ENCODE measurements around the gene KLHL21.
"Not testable (repeated sequence)": the region's sequence is repeated elsewhere in the genome, so short reads cannot be mapped to it uniquely, and the experiment has no call there.

Gene KLHL21

DNA sequence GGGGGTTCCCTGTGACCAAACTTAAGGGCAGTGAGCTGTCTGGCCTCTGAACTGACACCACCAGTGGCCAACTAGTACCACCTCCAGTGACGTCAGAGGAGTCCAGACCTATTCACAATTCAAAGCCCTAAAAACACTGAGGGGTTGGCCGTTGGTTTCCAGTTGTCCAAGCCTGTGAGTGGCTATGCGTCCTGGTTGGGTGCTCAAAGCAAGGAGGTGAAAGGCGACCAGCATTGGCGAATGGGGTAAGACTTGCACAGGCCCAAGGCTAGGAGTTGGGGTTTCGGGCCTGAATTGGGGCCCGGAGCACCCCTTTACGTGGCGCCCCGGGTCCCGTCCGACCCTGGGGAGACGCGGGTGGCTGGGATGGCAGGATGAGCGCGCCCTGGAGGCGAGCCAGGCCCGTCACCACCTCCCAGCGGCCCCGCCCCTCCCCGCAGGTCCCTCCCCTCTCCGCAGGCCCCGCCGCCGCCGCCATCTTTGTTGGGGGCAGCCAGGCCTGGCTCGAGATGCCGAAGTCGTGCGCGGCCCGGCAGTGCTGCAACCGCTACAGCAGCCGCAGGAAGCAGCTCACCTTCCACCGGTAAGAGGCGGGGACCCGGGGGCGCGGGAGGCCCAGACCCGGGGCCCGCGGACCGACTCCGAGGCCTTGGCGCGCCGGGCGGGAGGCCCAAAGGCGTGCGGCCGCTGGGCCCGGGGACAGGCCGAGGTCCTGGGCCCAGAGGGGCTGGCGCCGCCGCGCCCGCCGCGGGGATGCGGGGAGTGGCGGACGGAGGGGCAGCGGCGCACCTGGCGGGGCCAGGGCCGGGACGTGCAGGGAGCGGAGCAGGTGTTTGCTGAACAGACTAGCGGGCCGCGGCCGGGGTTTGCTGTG is 22.3 kb upstream of the KLHL21 start, which contains the start of gene THAP3:
Gene THAP3, plus strand, starts transcription at position 159 of the 874 bp plus-strand sequence. Its CDS starts 351 bp downstream, at position 510.
- peak; percentile 92 for DNase-seq

DNA sequence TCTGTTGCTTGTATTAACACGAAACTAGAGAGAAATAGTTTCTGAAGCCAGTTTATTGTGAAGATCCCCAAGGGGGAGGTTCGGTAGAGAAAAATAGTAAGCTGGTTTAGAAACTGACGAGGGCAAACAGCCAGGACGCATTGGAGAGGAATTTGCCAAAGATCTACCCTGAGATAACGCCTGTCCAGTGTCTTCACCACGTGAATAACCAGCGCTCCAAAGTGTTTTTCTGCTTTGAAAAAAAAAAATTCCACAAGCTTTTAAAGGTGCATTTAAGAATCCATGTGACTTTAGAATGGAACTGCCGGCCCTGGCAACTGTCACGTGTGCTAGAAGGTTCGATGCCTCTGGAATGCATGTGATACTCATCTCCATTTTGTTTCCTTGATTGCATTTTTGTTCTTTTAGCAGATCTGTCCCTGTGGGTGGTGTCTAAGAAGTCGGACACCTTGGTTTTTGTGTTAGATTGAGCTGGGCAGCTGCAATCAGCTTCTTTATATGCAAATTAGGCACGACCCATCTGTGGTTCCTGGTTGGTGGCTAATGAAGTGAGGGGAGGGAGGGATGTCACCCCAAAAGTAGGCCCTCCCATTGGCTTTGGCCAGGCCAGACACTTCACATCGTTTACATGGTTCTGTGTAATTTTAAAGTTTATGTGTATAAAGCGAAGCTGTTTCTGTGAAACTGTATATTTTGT is 20.7 kb upstream of the KLHL21 start:
- DNase-seq, result no peak

DNA sequence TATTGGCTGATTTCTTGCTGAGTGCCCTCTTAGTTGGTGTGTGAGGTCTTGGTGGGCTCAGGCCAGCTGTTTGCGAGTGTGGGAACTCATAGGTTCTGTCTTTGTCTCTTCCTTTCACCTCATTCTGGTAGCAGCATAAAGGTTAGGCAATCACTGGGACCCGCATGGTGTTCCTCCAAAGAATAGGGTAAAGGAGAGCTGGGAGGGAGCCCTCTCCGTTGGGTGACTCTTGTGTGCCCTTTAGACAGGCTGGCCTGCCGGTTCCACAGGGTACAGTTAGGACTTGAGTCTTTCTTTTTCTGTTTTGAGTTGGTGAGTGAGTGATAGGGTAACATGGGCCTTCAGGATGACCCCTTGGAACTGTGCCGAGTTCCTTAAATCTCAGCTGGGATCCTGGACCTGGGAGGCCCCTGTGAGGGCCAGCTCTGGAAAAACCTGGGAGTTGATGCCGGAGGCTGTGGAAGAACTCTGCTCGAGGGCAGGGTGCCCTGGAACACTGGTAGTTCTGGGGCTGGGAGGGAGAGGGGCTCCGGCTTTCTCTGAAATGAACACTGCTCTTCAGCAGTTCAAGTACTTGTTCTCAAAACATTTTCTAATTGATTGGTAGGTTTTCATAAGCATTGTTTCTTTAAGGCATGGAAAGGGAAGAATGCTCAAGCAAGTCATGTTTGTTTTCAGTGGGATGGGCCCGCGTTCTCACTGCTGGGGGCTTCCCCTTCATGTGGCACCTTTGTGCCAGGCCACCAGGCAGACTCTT is 19.9 kb upstream of the KLHL21 start:
- DNase-seq, result no peak

DNA sequence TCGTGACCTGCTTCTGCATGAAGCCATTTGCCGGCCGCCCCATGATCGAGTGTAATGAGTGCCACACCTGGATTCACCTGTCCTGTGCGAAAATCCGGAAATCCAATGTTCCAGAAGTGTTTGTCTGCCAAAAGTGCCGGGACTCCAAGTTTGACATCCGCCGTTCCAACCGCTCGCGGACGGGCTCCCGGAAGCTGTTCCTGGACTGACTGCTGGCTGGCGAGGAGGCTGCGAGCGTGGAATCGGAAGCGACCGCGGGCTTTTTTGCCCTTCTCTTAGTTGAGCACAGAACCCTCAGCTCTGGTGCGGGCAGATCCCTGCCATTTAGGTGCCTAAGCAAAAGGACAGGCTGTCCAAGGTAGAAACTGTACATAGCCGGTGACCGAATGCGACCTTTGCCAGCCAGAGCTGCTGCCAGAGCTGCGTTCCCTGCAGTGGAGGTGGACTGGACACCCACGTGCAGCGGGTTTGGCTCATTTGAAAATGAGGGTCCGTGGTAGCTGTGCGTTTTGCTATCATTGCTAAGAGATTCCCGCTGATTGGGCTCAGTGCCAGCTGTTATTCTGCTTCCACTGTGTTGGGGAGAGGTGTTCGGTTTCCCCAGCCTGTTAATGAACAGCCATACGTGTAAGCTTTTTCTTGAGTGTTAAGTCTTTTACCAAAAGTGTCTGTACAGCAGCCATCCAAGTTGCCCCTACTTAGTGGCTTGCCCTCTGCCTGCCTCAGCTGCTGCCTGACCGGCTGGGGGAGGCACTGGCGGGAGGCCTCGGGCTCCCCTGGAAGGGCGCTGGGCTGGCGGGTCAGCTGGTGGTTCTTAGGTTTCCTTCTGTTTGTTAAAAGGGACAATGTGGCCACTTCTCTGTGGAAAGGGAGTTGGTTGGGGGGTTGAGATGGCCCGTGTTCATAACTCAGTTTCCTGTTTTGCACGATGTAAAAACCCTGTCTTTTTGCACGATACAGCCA is 19.0 kb upstream of the KLHL21 start:
- DNase-seq, result no peak

DNA sequence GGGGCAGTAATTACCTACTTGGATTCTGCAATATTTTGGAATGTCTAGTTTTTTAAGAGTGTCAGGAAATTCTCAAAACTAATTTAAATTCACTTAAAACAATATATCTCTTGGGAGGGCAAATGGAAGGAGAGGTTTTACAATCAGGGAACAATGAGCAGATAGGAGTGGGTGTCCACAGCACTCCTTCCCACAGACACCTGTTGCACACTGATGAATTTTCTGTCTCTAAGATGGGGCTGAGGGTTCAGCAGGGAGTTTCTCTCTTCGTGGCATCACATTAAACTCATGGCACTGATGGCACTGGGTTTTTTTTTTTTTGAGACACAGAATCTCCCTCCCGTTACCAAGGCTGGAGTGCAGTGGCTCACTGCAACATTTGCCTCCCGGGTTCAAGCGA is 16.4 kb upstream of the KLHL21 start:
- no peak for DNase-seq

DNA sequence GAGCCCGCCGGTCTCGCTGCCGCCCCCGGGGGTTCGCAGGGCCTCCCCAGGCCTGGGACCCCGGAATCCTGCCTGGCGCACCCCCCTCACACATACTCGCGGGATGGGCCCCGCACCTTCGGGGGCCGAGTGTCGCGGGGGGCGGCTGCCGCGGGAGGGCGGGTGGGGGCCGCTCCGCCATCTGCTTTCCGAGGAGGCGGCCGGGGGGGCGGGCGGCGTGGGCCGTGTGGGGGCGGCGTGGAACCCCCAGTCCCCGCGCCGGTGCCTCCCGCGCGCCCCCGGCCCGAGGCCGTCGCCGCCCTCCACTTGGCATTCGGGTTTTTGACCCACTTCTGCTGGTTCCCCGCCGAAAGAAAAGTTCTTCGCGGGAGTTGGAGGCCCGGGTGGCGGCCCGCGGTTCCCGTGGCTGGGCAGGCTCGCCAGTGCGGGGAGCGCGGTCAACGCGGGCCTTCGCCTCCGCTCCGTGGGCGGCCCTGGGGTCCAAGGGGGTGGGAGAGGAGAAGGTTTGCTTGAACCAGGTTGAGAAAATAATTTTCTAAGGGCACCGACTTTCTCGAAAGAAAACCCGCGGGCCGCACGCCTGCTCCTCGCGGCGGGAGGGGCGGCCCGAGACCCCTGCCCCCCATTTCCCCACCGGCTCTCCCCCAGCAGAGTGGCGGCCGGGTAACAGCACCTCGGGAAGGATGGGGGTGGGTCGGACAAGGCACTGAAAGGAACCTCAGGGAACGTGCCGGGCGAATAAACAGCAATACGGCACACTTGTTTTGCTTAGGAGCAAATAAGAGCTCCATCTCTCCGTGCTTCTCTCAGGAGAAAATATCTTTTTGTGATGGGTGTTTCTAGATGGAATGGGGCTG is 12.5 kb upstream of the KLHL21 start:
- peak; percentile 29 for DNase-seq

DNA sequence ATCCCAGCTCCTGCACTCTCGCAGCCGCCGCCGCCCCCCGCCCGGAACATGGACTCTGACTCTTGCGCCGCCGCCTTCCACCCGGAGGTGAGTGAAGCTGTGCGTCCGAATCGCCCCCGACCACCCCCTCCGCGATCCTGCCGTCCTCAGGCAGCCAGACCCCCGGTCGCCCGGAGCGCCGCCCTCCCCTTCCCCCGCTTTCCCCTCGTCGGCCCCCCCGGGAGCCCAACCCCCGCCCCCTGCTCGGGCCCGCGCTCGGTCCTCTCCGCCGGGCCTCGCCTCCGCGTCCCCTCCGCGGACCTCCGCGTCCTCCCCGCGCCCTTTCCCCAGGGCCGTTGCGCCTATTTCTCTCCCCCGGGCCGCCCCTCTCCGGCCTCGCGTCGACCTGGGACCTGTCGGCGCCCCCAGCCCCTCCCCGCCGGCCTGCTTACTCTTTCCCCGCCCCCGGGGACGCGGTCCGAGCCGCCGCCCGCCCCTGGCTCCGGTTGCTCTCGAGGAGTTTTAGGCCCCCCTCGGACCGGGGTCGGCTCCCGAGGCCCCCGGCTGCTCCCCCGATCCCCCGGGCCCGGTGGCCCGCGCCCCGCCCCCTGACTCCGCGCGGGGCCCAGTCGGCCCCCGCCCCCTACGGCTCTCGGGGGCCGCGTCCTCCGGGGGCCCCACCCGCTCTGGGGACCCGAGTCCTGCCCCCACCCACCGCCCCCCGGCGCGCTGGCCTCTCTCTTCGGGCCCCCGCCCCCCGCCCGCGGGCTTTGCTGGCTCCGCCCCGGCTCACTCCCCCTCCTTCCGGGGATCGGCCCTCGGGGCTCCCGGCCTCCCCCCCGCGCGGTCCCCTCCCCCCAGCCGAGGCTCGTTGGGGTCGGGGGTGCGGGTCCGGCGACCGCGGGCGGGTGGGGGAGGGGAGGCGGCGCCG is 11.6 kb upstream of the KLHL21 start:
- peak; percentile 71 for DNase-seq

DNA sequence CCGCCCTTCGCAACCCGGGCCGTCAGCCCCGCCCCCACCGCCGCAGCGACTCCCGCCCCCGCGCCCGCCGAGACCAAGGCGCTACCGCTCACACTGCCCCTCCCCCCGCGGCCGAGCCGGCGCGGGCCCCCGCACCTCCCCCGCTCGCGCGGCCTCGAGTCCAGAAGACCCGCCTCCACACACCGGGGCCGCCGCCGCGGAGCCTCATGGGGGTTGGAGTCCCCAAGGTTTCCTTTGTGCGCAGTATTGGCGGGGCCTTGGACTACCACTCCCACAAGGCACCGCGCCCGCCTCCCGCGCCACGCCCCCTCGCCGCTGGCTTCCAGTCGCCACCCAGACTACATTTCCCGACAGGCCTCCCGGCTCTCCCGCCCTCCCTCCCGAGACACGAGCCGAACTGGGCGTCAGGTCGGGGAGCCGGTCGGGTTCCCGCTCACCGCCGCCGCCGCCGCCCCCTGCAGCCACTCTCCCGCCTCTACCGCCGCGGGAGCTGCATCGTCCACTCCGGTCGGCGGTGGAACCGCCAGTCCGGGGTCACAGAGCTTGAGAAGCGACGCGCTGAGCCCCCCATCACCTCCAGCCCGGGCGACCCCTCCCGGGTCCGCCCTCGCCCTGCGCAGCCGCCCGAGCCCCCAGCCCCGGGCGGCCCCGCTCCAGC is 10.8 kb upstream of the KLHL21 start, which contains the start of gene PHF13:
Gene PHF13, plus strand, starts transcription at position 371 of the 658 bp plus-strand sequence. CDS start 336 bp downstream, outside the sequence.
- DNase-seq, result peak; percentile 99

DNA sequence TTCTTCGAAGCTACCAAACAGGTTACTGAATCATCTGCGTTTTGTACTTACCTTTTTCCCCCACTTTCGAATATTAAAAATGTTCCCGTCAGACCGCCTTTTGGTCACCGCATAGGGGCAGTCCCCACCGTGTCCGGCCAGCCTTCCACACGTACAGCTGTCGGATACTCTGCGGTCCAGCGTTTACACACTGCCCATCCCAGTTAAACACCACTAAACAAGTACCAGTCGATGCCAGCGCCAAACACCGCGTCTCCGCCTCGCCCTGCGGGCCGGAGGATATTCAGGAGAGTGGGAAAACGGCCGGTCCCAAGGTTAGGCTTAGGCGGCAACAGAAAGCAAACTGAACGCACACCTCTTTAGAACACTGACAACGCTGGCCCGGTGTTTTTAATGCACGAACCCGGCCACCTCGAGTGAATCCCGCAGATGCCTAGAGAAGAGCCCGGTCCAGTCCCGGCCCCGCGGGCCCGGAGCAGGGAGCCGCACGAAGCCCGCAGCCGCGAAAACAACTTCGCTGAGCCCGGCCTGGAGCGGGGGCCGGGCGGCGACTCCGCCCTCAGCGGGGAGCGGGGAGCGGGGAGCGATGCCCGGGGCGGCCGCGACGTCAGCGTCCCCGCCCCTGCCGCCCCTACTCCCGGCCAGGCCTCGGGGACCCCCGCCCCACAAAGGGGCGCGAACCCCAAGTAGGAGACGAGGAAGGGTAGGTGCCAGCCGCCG is 10.1 kb upstream of the KLHL21 start:
- no peak for DNase-seq

DNA sequence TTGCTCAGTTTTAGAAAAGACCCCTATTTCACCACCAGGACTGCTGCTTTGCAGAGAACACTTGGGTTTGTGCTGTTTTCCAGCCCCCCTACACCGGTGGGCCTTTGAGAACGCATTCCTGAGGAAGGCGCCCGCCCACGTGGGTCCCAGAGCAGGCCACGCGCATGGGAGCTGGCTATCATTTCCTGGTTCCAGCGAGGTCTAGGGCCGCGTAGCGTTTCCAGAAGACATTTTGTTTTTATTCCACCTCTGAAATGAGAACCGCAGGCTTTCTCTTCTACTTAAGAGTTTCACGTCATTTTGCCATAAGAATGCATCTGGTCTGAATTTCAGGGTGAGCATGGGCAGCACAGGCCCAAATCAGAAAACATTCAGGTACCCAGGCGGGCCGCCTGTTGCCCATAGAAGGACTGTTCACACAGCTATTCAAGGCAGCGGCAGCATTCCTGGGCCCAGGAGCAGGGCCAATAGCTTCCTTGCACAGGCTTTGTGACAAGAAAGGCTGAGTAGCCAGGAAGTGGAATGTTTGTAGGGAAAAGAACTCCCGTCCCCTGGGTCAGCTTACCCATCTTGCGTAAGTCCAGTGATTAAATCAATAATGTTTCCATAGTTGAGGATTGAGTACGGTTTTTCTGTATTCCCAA is 1.4 kb upstream of the KLHL21 start:
- no peak for DNase-seq

DNA sequence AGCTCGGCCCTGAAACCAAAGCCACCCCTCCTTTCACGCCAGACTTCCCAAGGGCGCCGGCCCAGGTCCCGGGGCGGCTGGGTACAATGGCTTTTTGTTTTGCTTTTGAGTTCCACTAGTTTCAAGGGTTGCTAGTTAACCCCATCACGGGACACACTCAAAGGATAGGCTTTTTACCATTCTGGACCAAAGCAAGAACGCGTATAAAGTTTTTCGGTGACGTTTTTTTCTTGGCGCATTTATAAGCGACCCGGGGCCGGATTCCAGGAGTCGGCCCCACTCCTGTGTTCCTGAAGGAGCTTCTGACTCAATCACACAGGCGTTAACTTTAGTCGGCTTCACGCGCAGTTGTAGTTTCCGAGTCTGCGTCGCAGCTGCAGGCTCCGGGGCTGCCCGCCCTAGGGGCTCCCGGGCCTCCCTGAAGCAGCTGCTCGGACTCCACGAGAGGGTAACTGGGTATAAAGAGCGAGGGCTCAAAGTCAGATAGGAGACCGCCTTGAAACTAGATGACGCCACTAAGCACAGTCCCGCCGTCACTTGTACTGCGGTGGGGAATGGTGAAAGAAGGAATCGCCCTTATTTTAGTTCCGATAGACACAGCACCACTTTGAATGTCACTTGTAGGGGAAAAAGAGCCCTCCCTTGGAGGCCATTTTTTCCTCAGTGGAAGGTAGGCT is 707 bp upstream of the KLHL21 start:
- peak; percentile 53 for DNase-seq

DNA sequence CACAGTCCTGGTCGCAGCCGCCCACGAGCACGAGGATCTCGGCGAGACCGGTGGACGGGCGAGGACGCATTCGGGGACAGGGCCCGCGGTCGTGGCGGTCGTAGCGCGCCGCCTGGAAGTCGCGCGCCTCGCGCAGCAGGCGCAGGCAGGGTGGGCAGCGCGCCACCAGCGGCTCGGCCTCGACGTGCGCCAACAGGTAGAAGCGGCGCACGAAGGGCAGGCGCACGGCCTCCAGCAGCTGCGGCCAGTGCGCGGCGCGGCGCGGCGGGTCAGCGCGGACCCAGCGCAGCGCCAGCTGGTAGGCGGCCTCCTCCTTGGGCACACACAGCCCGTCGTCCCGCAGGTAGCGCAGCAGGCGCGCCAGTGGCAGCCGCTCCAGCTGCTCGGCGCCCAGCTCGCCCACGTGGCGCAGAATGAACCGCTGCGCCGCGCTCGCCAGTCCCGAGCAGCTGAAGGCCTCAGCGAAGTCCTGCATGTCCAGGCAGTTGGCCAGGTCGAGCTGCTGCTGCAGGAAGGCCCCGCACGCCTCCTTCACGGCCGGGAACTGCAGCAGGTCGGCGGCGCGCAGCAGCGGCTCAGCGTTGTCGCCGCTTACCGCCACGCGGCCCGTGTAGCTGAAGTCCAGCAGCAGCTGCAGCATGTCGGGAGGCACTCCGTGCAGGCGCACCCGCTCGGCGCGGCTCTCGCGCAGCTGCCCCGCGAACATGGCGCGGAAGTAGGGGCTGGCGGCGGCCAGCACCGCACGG is 573 bp downstream of the KLHL21 start:
- peak; percentile 43 for DNase-seq

DNA sequence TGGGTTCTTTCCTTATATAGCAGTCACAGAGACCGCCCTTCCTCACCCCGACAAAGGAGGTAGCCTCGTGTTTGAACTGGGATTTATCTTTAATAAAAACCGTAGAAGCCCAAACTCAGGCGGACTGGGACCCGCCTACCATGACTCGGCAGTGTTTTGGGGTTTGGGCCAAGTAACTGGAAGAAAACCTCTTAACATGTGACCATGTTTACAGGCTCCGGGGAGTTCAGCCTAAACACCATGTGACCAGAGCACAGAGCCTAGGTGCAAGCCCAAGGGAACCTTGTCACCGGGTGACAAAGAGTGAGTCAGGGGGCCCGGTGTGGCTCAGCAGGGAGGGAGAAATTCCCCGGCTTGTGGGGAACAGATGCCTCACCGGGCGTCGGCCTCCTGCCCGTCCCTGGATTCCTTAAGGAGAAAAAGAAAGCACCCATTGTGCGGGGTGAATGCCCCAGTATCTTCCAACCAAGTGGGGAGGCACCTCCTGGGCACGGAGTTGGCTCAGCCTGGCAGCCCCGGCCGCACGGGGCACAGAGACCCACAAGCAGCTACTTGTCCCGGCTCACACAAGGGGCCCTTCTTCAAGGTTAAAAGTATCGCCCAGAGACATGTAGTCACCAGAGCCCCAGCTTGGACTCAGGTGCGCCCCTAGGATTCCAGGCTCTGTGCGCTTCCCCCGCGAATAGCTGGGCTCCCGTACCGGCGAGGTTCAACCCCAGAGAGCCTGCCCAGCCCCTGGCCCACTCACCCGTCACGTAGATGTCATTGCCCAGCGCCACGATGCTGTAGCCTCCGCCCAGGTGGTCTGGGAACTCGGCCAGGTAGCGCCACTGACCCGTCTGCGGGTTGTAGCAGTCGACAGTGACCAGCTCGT is 1.4 kb downstream of the KLHL21 start:
- DNase-seq, result peak; percentile 81

DNA sequence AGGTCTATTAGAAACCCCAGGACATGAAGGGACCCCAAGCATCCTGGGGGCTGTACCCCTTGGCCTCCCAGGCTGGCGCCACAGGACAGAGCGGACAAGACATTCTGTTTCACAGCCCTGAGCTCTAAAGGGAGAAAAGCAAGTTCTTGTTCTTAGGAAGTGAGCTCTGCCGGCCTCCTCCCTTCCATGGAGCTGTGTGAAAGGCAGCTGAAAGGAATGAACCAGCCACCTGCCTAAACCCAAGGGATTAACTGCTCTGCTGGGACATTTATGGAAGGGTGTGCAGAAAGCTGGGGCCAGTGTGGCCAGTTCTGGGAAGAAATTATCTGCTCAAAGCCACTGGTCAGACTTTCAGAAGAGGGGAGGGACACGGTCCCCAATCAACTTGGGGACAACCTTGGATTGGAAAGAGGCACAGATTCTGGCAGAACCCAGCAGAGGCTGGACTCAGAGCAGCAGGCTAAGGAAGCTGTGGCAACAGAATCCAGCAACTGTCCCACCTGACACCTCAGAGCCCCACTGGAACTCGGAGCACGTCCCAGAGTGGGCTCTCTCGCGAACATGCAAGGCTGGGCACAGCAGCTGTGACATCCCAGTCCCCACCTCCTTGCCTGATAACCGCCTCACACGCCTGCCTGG is 2.1 kb downstream of the KLHL21 start:
- no peak for DNase-seq

DNA sequence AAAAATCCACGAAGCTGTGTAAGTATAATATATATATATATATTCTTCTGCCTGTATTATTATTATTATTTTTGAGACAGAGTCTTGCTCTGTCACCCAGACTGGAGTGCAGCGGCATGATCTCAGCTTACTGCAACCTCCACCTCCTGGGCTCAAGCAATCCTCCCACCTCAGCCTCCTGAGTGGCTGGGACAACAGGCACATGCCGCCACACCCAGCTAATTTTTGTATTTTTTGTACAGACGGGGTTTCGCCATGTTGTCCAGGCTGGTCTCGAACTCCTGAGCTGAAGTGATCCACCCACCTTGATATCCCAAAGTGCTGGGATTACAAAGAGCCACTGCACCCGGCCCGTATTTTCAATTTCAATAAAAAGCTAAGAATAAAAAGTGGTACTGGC is 2.7 kb downstream of the KLHL21 start:
- DNase-seq, result not testable (repeated sequence)
